Peyer's patch (tissue), 4 donors: ENCODE measurements around the gene CORIN.

Source experiments
- CTCF ChIP-seq, 6 experiments: fragments of 450-650 bp in 4 of 6; fragments of 200-600 bp in 2 of 6; sonication (generic) in 1 of 6; IDR thresholded peaks; one replicate each; pipeline ENCODE4 v1.5.1; 2017 to 2019; ENCODE audit warnings: antibody characterized with exemption in 6 of 6, mild to moderate bottlenecking in 3 of 6, moderate library complexity in 1 of 6
- POLR2A ChIP-seq, 2 donors: fragments of 450-650 bp; IDR thresholded peaks; one replicate each; pipeline ENCODE4 v1.5.1; 2017; ENCODE audit warnings: antibody characterized with exemption in 2 of 2, mild to moderate bottlenecking in 2 of 2, moderate library complexity in 2 of 2

DNA sequence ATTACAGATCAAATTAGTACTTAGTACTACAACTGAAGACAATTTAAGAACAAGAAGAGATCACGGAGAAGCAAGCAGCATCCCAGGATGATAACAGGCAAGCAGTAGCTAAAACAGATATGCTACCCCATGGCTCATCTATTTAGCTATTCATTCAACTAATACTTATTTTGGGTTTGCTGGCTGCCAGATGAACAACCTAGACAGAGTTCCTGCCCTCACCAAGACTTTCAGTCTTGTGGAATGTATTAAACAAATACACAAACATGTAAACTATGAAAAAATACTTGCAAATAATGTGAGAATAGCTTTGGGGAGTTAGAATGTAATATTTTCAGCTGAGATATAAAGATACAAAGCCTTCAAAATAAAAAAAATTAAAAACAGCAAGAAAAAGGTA lies 2.4 kb upstream of the CORIN start:
- TF ChIP-seq CTCF (IDR thresholded peaks at IDR 0.05) (no peak), POLR2A (IDR thresholded peaks at IDR 0.05) (no peak)
